CD4-positive, alpha-beta T cell treated with Interleukin-1 beta for 1 hour (primary cell): ENCODE measurements around the gene CIAO3.

Experiments
- DNase-seq, 2 donors: peaks; one replicate each; pipeline ENCODE4 v3.0.0-alpha.2; 2020 to 2022

Gene CIAO3

DNA sequence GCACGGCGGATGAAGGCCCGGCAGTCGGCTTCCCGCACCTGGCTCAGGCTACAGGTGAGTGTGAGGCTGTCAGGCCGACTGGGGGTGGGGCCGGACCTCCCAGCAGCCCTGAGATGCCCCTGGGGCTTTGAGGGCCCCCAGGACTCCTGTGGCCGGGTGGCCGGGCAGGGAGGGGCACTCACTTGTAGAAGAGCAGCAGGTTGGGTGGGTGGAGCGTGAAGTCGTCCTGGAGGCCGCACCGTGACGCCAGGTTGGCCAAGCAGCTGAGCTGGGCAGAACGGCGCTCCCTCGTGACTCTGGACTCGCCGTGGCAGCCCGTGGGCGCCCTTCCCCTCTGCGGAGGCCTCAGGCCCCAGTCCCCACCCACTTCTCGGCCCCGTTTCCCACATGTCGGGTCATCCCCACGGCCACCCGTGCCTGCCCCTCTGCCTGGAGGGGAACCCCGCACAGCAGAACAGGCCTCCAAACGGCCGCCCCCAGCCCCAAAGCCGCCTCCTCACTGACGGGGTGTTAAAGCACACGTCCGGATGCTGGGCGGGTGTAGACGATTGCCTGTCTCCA is 34.5 kb upstream of the CIAO3 start:
- no peak for DNase-seq

DNA sequence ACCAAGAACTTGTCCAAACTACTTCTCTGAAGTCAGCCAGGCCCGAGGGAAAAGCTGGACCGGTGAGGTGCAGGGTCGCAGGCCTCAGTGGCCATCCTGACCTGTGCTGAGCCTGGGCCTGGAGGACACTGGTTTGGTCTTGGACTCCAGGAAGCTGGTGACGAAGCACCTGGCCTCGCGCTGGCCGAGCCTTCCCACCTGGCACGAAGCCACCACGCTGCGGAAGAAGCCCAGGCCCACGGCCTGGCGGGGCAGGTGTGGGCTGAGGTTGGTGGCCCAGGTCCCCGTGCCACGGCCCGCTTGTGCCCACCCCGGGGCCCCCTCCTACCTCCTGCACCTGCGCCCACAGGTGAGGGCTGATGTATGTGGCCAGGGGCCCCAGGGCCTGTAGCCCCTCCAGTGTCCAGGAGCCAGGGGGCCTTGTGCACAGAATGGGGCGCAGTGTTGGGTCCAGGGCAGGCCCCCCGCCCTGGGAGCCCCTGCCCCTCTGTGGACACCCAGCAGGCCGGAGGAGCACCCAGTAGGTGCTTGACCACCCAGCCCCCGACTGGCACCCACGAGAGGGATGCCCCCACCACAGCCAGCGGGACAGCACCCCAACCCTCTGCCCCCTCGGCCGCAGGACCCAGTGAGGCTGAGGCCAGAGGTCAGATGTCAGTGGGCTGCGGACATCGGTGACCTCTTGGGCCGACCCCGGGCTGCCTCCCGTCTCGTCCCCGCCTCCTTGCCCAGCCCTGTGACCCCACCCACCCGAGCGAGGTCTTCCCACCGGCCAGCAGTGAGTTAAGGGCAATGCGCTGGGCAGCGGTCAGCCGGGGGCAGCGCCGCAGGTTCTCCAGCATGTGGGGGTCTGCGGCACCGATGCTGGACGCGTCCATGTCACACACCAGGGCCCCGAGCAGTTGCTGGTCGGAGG is 33.5 kb upstream of the CIAO3 start:
- no peak for DNase-seq

DNA sequence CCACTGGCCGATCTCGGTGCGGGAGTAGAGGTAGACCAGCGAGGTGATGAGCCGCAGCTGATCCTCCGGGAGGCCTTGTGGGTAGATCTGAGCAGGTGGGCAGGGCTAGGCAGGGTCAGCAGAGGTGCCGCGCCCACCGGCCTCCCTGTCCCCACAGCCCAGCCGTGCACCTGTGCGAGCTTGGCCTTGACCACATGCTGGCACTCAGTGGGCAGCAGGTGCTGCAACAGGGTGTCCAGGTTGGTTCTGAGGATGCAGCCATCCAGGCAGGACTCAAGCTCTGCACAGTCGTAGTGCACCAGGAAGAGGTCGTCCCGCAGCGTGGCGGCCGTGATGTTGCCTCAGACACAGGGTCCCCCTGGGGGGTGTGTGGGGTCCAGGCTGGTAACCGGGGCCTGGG is 32.2 kb upstream of the CIAO3 start:
- no peak for DNase-seq

DNA sequence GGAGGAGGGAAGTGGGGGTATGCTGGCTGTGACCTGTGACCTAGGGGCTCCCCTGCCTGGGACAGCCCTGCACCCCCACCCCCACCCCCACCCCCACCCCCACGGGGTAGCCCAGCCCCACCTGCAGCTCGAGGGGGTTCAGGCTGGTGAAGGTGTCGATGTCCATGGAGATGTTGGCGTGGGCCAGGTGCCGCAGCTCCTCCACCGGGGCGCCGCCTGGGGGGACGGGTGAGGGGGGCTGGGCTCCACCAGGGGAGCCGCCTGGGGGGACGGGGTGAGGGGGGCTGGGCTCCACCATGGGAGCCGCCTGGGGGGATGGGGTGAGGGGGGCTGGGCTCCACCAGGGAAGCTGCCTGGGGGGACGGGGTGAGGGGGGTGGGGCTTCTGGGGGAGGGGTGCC is 29.6 kb upstream of the CIAO3 start:
- no peak for DNase-seq

- no peak for DNase-seq
Observed at GRCh38 chr16:769934-770333, 29.1 kb upstream of the CIAO3 start.

GRCh38 chr16:769184-769784 is 28.5 kb upstream of the CIAO3 start:
- DNase-seq = no peak

DNA sequence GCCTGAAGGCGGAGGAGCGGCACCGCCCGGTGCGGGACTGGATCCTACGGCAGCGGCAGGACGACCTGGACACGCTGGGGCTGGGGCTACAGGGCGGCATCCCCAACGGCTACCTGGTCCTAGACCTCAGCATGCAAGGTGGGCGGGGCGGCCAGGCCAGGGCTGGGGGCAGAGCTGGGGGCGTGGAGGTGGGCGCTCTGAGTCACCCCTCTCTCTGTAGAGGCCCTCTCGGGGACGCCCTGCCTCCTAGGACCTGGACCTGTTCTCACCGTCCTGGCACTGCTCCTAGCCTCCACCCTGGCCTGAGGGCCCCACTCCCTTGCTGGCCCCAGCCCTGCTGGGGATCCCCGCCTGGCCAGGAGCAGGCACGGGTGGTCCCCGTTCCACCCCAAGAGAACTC is 27.6 kb upstream of the CIAO3 start:
- DNase-seq = no peak

GRCh38 chr16:767743-768235 is 27.0 kb upstream of the CIAO3 start:
- DNase-seq = no peak

DNA sequence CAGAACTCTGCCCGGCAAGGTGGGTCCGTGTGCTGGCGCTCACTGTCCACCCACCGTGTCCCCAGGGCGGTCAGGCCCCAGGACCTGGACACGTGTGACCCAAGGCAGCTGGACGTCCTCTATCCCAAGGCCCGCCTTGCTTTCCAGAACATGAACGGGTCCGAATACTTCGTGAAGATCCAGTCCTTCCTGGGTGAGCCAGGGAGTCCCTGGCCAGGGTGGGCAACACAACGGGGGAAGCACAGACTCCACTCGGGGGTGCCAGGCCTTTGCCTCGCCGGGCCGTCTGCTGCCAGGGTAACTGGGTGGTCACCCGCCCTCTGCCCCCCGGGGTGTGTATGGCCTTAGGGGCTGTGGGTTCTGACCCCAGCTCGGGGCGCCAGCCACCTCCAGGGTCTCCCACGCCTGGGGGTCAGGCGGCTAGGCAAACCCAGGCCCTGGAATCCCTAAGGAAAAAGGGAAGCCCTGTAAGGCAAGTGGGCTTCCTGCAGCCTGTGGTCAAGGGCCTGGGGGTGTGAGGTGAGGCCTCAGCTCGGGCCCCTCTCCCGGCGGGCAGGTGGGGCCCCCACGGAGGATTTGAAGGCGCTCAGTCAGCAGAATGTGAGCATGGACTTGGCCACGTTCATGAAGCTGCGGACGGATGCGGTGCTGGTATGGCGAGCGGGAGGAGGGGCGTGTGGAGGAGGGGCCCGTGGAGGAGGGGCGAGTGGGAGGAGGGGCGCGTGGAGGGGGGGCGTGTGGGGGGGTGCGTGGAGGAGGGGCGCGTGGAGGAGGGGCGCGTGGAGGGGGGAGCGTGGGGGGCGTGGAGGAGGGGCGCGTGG is 26.2 kb upstream of the CIAO3 start:
- no peak for DNase-seq

DNA sequence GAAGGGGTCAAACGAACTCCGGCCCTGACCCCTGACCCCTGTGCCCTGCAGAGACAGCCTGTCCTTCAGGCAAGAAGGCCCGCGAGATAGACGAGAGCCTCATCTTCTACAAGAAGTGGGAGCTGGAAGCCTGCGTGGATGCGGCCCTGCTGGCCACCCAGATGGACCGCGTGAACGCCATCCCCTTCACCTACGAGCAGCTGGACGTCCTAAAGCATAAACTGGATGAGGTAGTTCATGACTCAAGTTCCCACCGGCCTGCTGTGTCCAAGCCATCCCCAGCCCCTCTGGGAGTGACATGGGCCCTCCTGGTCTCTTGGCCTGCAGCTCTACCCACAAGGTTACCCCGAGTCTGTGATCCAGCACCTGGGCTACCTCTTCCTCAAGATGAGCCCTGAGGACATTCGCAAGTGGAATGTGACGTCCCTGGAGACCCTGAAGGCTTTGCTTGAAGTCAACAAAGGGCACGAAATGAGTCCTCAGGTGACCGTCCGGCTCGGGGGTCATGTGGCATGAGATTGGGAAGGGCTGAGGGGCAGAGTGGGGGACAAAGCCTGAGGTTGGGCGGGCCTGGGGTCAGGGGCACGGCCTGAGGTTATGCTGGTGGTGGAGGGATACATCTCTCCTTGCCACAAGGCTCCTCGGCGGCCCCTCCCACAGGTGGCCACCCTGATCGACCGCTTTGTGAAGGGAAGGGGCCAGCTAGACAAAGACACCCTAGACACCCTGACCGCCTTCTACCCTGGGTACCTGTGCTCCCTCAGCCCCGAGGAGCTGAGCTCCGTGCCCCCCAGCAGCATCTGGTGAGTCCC is 25.4 kb upstream of the CIAO3 start:
- no peak for DNase-seq

DNA sequence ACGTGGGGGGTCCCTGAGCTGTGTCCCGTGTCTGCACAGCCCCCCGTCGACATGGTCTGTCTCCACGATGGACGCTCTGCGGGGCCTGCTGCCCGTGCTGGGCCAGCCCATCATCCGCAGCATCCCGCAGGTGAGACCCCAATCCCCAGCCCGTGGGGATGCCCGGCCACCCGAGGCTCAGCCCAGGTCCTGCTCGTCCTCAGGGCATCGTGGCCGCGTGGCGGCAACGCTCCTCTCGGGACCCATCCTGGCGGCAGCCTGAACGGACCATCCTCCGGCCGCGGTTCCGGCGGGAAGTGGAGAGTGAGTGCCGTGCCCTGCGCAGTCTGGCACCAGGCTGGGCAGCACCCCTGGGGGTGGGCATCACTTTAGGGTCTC is 24.7 kb upstream of the CIAO3 start:
- DNase-seq = no peak

- no peak for DNase-seq
Observed at GRCh38 chr16:764848-765487, 24.2 kb upstream of the CIAO3 start.

DNA sequence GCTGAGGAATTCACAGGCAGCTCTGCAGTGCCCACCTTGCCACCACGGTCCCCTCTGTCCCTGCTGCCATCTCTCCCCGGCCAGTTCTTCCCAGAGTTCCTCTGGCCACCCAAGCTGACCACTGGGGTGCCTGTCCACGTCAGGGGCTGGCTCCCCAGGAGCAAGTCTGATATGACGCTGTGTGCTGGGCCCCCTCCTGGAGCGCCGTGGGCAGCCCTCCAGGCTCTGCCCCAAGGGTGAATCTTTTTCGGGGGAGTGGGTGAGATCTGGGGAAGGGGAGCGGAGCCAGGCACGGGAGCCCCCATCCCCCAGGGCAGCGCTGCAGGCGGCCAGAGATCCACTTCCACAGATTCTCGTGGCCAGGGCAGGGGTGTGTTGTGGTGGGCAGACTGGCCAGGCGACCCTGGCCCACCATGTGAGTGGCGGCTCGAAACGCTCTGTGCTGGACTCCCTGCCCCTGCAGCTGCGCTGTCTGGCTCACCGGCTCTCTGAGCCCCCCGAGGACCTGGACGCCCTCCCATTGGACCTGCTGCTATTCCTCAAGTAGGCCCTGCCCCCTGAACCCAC is 23.5 kb upstream of the CIAO3 start:
- DNase-seq = no peak

- DNase-seq = no peak
Observed at GRCh38 chr16:763369-764183, 22.8 kb upstream of the CIAO3 start.

DNA sequence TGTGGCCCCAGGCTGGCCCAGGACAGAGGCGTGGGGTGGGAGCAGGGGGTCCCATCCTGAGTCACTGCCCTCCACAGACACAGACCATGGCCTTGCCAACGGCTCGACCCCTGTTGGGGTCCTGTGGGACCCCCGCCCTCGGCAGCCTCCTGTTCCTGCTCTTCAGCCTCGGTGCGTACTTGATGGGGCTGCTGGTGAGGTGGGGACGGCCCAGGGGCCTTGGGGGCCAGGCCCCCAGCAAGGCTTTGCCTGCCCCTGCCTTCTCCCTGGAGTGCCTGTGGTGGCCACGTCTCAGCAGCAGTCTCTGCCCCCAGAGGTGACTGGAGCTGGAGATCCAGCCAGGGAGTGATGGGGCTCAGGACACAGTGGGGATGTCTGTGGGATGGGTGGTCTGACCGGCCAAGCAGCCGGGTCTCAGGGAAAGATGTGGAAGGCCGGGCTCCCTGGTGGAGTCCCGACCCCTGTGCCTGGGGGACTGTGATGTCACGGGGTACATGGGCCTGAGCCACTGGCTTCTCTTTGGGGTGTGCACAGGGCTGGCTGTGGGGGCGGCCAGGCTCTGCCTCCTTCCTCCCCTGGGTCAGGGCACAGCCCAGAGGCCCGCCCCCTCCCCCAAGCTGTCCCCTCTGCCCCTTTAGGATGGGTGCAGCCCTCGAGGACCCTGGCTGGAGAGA is 21.9 kb upstream of the CIAO3 start:
- DNase-seq = no peak

- no peak for DNase-seq
Observed at GRCh38 chr16:761625-762513, 21.1 kb upstream of the CIAO3 start.

DNA sequence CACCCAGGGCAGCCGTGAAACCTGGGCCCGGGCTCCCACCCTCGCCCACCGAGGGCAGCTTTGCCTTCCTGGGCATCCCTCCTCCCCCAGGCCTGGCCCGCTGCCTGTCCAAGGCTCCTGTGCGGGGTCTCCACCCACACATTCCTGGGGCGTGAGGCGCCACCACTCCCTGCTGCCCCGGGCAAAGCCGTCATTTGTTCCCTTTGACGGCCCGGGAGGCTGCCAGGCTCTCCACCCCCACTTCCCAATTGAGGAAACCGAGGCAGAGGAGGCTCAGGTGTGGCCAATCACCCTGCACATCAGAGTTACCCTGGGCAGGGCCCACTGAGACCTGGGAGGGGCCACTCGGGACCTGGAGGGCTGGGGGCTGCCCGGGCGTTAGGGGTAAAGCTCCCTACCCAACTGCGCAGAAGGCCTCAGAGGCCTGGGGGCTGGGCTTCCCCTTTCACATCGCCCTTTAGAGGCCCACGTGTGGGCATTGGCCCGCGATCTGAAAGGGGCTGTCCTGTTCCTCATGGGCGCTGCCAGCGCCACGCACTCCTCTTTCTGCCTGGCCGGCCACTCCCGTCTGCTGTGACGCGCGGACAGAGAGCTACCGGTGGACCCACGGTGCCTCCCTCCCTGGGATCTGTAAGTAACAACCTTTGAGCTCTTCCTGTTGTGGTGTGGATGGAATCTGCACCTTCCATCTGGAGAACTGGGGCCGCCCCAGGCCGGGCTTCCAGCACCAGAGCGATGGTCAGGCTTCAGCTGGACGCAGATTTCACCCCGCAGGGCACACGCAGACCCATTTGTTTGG is 19.9 kb upstream of the CIAO3 start, which contains the start of gene MSLN:
Gene MSLN, plus strand, starts transcription at position 190 of the 799 bp plus-strand sequence. CDS start 1,947 bp downstream, outside the sequence.
- no peak for DNase-seq

- DNase-seq = no peak
Observed at GRCh38 chr16:760065-760464, 19.3 kb upstream of the CIAO3 start.
